Measurements from ENCODE around the gene TNIP2.

The TNIP2 gene

GRCh38 chr4:2750719-2751605 lies 5.2 kb downstream of the TNIP2 start:
- TF ChIP-seq EZH2phosphoT487 (conservative IDR thresholded peaks at IDR 0.05; ENCODE audit: low read length) = no peak
- no peak for TF ChIP-seq CTCF (IDR thresholded peaks at IDR 0.05; ENCODE audit: insufficient read depth, low read length, poor library complexity, severe bottlenecking)
- H3F3A ChIP-seq (ENCODE audit: insufficient read depth) = no peaks in the 10 kb centered on the region
- H2AFZ ChIP-seq (ENCODE audit: low read depth, low read length, severe bottlenecking) = no peak overlapping the region
- no peaks in the 10 kb centered on the region for H3K36me3 ChIP-seq (ENCODE audit: low read length)
- H3K79me2 ChIP-seq (ENCODE audit: insufficient read depth, low read length) = peaks cover 37% of the 10 kb centered on the region; the same call in 1 of the 2 replicates
- H4K20me1 ChIP-seq (ENCODE audit: low read depth, low read length) = no peaks in the 10 kb centered on the region
- H3K9me3 ChIP-seq (ENCODE audit: insufficient read depth, low read length) = no peaks in the 10 kb centered on the region
- H3K27me3 ChIP-seq (ENCODE audit: low read length) = no peaks in the 10 kb centered on the region
- no peak overlapping the region for H3K9ac ChIP-seq (ENCODE audit: low read length)
- no peak overlapping the region for H3K27ac ChIP-seq (ENCODE audit: low read depth, low read length)
- no peak overlapping the region for H3K4me3 ChIP-seq (ENCODE audit: insufficient read depth, low read length, poor library complexity, severe bottlenecking)
- no peak overlapping the region for H3K4me2 ChIP-seq (ENCODE audit: low read depth, low read length, poor library complexity, severe bottlenecking)
- no peaks in the 10 kb centered on the region for H3K9me2 ChIP-seq (replicated peaks; ENCODE audit: insufficient read depth, low read length)

- Histone ChIP-seq H3K27me3 (ENCODE audit: low read length) (no peaks in the 10 kb centered on the region), H3K36me3 (ENCODE audit: low read length) (no peaks in the 10 kb centered on the region), H2AFZ (ENCODE audit: low read depth, low read length, severe bottlenecking) (no peak overlapping the region), H3K79me2 (ENCODE audit: insufficient read depth, low read length) (peaks cover 18% of the 10 kb centered on the region; the same call in 1 of the 2 replicates), H3K9me2 (replicated peaks; ENCODE audit: insufficient read depth, low read length) (no peaks in the 10 kb centered on the region), H3F3A (ENCODE audit: insufficient read depth) (no peaks in the 10 kb centered on the region), H3K4me2 (ENCODE audit: low read depth, low read length, poor library complexity, severe bottlenecking) (peak overlapping the region; percentile 37), H3K9ac (ENCODE audit: low read length) (0 out of 2 replicates have a peak overlapping the region, but pooled peaks have one; percentile 31), H3K9me3 (ENCODE audit: insufficient read depth, low read length) (no peaks in the 10 kb centered on the region), H3K4me3 (ENCODE audit: insufficient read depth, low read length, poor library complexity, severe bottlenecking) (no peak overlapping the region), H4K20me1 (ENCODE audit: low read depth, low read length) (no peaks in the 10 kb centered on the region), H3K27ac (ENCODE audit: low read depth, low read length) (peak overlapping the region; percentile 67)
- TF ChIP-seq CTCF (IDR thresholded peaks at IDR 0.05; ENCODE audit: insufficient read depth, low read length, poor library complexity, severe bottlenecking) (no peak), EZH2phosphoT487 (conservative IDR thresholded peaks at IDR 0.05; ENCODE audit: low read length) (no peak)
Observed at GRCh38 chr4:2746891-2747695, 9.0 kb downstream of the TNIP2 start.

GRCh38 chr4:2745981-2746806 lies 9.9 kb downstream of the TNIP2 start:
- H3F3A ChIP-seq (ENCODE audit: insufficient read depth) = no peaks in the 10 kb centered on the region
- no peaks in the 10 kb centered on the region for H3K9me2 ChIP-seq (replicated peaks; ENCODE audit: insufficient read depth, low read length)
- H3K36me3 ChIP-seq (ENCODE audit: low read length) = no peaks in the 10 kb centered on the region
- H3K4me2 ChIP-seq (ENCODE audit: low read depth, low read length, poor library complexity, severe bottlenecking) = peak overlapping the region; percentile 37
- H3K9me3 ChIP-seq (ENCODE audit: insufficient read depth, low read length) = no peaks in the 10 kb centered on the region
- no peak overlapping the region for H2AFZ ChIP-seq (ENCODE audit: low read depth, low read length, severe bottlenecking)
- H3K9ac ChIP-seq (ENCODE audit: low read length) = peak overlapping the region; percentile 31; the same call in 1 of the 2 replicates
- 0 out of 2 replicates have a peak, but pooled peaks cover 10% of the 10 kb centered on the region for H3K79me2 ChIP-seq (ENCODE audit: insufficient read depth, low read length)
- TF ChIP-seq EZH2phosphoT487 (conservative IDR thresholded peaks at IDR 0.05; ENCODE audit: low read length) = no peak
- TF ChIP-seq CTCF (IDR thresholded peaks at IDR 0.05; ENCODE audit: insufficient read depth, low read length, poor library complexity, severe bottlenecking) = no peak
- no peaks in the 10 kb centered on the region for H3K27me3 ChIP-seq (ENCODE audit: low read length)
- H4K20me1 ChIP-seq (ENCODE audit: low read depth, low read length) = no peaks in the 10 kb centered on the region
- peak overlapping the region; percentile 67 for H3K27ac ChIP-seq (ENCODE audit: low read depth, low read length)
- no peak overlapping the region for H3K4me3 ChIP-seq (ENCODE audit: insufficient read depth, low read length, poor library complexity, severe bottlenecking)
